Limb (tissue), 2 donors: ENCODE results near the gene MLANA.

ENCODE experiments used
- DNase-seq, 2 donors: peaks; one replicate each; pipeline ENCODE4 v3.0.0-alpha.2; 2016; ENCODE audit errors: extremely low spot score in 2 of 2

The MLANA gene

GRCh38 chr9:5890641-5891040 is at the start of gene MLANA:
TSS of gene MLANA (plus strand) at chr9:5890889. CDS start at chr9:5892475, 1,586 bp downstream.
- no peak for DNase-seq

GRCh38 chr9:5841771-5842573 is 48.7 kb upstream of the MLANA start:
- DNase-seq: no peak

- DNase-seq: no peak
These were observed 47.5 kb upstream of the MLANA start for GRCh38 chr9:5842929-5843793.

GRCh38 chr9:5843794-5844471 is 46.8 kb upstream of the MLANA start:
- DNase-seq: peak; percentile 20 to 40

GRCh38 chr9:5845157-5845531 is 45.5 kb upstream of the MLANA start:
- DNase-seq: no peak

- no peak for DNase-seq
These were observed 44.6 kb upstream of the MLANA start for GRCh38 chr9:5846096-5846495.

- no peak for DNase-seq
These were observed 44.2 kb upstream of the MLANA start for GRCh38 chr9:5846501-5846921.

- no peak for DNase-seq
These were observed 42.3 kb upstream of the MLANA start for GRCh38 chr9:5848372-5848882.

- no peak for DNase-seq
These were observed 40.0 kb upstream of the MLANA start for GRCh38 chr9:5850724-5851122.

GRCh38 chr9:5851445-5851844 is 39.2 kb upstream of the MLANA start:
- DNase-seq: no peak

- no peak for DNase-seq
These were observed 37.7 kb upstream of the MLANA start for GRCh38 chr9:5852987-5853386.

- DNase-seq: no peak
These were observed 37.1 kb upstream of the MLANA start for GRCh38 chr9:5853617-5854016.

- no peak for DNase-seq
These were observed 36.5 kb upstream of the MLANA start for GRCh38 chr9:5854063-5854790.

GRCh38 chr9:5857928-5858327 is 32.8 kb upstream of the MLANA start:
- no peak for DNase-seq

- DNase-seq: no peak
These were observed 31.9 kb upstream of the MLANA start for GRCh38 chr9:5858833-5859232.

GRCh38 chr9:5863092-5863746 is 27.5 kb upstream of the MLANA start:
- DNase-seq: no peak

GRCh38 chr9:5864446-5864845 is 26.2 kb upstream of the MLANA start:
- no peak for DNase-seq

- DNase-seq: no peak
These were observed 24.4 kb upstream of the MLANA start for GRCh38 chr9:5866272-5866671.

- no peak for DNase-seq
These were observed 24.0 kb upstream of the MLANA start for GRCh38 chr9:5866685-5867084.

- no peak for DNase-seq
These were observed 22.5 kb upstream of the MLANA start for GRCh38 chr9:5868235-5868634.
